Stimulated activated CD8-positive, alpha-beta memory T cell treated with anti-CD3 and anti-CD28 coated beads, Interleukin-7, amount 100 ng/mL, for 48 hours (primary cell): ENCODE results near the gene ZNF549.

ENCODE experiments used
- DNase-seq, 2 donors: peaks; one replicate each; pipeline ENCODE4 v3.0.0-alpha.2; 2020; ENCODE audit warnings: low read depth in 1 of 2; ENCODE audit errors: extremely low read depth in 1 of 2

The ZNF549 gene

DNA sequence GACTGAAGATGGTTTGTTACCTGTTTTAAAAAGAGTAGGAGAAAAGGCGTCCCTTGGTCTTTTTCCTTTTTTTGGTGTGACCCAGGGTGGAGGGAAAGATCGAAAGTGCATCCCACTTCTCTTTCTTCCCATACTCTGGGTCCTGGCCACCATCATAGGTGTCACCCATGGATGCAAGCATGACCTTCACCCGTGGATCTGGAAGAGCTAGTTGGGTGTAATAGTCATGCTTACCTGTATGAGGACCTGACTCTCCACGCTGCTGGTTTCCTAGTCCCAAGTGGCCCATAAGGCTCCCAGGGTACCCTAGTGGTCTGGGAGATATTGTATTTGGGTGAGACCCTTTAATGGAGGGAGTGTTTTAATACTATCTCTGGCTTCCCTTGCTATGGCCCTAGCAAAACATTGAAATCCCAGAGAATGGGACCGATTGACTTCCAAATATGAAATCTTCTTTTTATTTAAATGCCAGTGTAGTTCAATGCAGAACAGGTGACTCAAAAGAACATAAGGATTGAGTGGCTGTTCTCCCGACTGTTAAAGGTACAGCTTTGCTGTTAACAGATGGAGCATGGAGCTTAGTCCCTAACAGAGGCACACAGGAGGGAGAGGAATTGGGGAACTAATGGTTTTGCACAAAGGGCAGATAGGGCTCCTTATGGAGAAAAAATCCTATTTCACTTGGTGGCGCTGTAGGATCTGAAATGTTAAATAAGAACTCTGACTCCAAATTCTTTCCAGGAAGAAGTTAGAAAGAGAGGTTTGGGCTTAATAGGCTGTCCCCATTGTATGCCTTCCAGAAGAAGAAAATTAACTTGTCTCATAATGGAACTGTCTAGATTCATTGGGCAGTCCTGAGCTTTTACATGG is 39.5 kb downstream of the ZNF549 start:
- DNase-seq, result no peak

DNA sequence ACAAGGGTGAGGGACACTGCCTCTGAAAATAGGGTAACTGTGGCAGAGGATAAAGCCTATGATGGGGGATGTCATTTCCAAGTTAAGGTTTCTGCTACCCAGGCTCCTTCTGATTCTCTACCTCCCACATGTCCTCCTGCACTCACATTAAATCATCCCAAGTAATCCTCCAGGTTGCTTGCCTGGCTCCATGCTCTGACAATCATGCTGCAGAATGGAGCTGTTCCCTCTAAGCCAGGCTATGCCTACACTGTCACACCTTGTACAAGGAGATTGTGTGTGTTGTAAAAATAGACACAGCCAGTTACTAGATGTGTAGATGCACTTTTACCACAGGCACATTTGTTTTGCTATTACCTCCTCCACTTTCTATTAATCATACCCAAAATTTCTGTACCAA is 43.6 kb downstream of the ZNF549 start:
- no peak for DNase-seq

DNA sequence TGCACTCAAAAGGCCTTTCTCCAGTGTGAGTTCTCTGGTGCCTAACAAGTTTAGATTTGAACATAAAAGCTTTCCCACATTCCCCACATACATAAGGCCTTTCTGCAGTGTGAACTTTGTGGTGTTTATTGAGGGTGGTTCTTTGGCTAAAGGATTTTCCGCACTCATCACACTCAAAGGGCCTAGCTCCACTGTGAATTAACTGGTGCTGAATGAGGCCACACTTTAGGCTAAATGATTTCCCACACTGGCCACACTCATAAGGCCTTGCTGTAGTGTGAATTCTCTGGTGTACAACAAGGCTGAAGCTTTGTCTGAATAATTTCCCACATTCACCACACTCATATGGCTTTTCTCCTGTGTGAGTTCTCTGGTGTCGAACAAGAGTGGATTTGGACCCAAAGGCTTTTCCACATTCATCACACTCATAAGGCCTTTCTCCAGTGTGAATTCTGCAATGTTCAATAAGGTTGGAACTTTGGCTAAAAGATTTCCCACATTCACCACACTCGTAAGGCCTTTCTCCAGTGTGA is 45.3 kb downstream of the ZNF549 start:
- no peak for DNase-seq

DNA sequence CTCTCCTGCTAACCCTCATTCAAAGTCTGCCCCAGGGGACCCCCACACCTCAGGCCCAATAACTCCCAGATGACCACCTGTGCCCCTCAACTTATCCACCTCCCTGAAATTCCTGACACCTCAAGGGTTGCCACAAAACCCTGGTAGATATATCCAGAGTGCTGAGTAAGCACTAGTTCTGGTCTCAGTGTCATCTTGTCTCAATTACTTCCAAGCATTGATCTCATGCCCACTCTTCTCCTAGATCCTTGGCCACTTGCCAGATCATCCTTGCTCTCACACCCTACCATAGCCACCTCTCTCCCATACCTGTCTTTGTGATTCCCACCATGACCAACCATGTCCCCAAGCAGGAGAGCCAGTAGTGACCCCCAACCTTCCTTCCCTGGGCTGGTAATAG is 49.5 kb downstream of the ZNF549 start:
- no peak for DNase-seq

DNA sequence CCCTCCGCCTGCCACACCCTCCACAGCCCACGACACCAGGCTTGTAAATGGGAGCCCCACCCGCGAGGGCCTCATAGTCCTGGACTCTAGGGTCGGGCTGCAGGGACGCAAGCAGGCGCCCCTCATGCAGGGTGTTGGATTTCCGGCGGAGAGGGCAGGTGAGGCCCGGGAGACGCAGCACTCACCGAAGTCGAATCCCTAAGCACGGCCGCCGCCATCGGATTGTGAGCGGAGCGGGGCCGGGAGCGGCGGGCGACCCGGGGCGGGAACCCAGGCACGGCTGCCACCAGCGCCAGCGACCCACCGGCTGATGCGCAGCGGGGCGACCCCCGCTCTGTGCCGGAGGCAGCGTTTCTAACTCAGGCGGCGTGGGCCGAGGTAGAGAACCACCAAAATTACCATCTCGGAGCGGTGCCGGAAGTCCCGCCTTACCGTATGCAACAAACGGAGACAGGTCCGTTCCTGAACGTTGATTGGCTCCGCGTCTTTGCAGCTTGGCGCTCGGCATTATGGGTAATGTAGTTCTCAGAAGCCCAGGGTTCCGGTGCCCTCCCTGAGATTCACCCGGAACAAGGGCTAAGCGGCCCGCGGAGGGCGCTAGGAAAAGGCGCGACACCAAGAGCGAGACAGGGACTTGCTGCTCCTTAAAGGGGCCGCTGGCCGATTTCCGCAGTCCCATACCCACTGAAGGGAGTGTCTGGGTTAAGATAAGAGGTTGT is 51.5 kb downstream of the ZNF549 start, which contains the start of gene ZNF416:
ZNF416 (minus strand) TSS at position 425 of the 719 bp plus-strand sequence; CDS start at position 218, 207 bp downstream.
- peak; percentile 84 to 95 for DNase-seq

DNA sequence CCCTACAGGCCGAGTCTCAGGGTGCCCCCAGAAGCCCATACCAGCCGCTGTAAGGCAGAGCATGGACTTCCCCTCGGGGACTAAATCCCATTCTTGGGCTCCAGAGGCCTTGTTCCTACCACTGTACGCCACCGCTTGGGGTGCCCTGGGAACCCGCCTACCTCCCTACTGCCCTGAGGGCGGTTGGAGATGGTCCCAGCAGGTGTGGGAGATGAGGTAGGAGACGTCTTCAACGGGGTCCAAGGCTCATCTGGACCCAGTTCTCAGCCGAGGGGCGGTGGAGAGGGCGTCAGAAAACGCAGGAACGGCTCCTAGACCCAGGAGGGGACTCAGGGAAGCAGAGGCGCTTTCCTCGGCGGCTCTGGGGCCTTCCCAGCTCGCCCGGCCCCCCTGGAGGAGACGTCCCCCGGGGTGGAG is 56.0 kb downstream of the ZNF549 start:
- no peak for DNase-seq

DNA sequence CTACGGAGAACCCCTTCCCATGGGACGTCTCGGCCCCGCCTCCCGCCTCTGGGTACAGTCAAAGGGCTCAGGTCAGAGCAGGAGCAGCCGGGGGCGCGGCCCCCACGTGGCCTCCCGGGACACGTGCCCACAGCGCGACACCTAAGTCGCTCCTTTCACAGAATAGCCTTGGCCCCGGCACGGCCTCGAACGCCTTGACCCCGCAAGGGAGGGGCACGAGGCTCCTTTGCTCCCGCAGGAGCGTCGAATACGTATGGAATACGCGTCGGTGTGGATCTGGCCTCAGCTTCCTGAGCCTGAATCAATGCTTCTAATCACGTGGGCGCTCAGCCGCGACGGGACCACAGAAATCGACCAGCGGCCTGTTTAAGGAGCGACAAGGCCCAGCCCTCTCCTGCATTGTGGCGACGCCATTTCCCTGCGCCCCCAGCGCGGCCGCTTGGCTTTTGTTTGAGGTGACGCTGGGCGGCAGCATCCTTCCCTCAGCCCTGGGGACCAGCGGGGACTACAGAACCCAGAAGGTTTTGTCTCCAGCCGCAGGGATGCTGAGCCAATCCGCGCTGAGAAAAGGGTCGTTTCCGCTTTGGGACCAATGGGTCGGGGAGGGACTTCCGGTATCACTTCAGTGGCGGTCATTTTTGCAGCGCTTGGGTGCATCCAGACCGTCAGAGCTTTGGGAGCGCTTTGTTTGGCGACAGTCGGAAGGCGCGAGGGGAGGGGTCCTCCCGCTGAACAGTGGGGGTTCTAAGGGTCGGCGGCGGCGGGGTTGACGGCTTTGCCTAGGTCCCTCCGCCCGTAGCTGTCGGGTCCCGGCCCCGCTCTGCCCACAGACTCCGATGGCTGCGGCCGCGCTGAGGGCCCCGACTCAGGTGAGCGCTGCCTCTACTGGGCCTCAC is 56.6 kb downstream of the ZNF549 start, which contains the start of gene ZIK1:
ZIK1 (plus strand) TSS at position 625 of the 896 bp plus-strand sequence; CDS start at position 837, 212 bp downstream.
- DNase-seq, result peak; percentile 52 to 82

DNA sequence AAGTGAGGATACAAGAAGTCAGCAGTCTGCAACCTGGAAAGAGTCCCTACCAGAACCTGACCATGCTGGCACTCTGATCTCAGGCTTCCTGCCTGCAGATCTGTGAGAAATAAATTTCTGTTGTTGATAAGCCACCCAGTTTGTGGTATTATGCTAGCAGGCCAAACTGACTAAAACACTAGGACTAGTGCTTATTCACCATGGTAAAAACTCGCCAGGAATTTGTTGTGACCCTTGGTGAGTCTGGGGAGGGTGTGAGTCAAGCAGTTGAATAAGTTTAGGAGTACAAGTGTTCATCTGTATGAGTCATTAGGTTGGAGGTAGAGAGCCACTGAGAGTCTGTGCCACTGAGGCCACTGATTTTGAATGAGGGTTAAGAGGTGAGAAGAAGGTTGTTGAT is 60.4 kb downstream of the ZNF549 start:
- no peak for DNase-seq

DNA sequence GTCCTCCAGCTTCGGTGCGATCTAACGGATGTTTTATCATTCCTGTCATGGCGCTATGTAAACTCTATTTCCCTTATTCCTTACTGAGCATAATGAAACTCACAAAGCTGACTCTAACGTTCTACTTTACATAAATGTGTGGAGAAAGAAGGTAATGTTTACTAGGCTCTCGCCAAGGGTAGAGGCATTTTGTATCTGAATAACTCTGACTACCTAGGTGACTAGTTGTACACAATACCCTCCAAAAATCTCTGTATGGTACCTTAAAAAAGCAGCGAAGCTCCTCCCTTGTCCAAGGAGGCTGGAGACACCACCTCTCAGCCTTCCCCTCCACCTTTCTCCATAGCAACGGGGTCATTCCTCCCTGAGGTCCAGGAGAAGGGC is 72.2 kb downstream of the ZNF549 start:
- no peak for DNase-seq

DNA sequence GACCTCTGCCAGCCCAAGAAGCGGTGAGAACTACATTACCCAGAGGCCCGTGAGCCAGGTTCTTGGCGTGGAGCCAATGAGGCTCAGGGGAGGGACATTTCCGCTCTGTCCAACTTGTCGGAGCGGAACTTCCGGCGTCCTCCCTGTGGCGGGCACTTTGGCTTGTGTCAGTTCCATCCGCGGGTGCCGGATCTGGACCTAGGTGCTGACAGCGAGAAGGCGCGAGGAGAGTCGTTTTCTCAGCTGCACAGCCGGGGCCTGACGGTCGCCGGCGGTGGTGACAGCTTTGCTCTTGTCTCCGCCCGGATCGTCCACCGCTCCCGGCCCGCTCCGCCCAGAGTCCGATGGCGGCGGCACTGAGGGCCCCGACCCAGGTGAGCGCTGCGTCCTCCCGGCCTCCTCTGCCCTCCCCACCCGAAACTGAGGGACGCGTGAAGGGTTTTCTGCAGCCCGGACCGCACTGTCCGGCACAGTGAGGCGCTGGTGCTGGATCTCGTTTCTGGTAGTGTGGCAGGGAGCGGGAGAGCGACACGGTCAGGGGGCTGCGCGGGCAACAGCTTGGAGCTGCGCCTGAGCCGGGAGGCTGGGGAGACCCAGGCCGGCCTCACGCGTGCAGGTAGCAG is 72.7 kb downstream of the ZNF549 start, which contains the start of gene ZNF530:
ZNF530 (plus strand) TSS at position 125 of the 623 bp plus-strand sequence. CDS start 4,461 bp downstream, outside the sequence.
- DNase-seq, result peak; percentile 68 to 87

DNA sequence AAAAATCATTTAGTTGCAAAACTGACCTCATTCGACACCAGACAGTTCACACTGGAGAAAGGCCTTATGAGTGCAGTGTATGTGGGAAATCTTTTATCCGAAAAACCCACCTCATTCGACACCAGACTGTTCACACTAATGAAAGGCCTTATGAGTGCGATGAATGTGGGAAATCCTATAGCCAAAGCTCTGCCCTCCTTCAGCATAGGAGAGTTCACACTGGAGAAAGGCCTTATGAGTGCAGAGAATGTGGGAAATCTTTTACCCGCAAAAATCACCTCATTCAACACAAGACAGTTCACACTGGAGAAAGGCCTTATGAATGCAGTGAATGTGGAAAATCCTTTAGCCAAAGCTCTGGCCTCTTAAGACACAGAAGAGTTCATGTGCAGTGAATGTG is 79.8 kb downstream of the ZNF549 start:
- no peak for DNase-seq
